ENCODE results near the gene CDKL4.
A peak's percentile ranks its signal among the peaks of the same experiment; 100 is the strongest.

Gene CDKL4

DNA sequence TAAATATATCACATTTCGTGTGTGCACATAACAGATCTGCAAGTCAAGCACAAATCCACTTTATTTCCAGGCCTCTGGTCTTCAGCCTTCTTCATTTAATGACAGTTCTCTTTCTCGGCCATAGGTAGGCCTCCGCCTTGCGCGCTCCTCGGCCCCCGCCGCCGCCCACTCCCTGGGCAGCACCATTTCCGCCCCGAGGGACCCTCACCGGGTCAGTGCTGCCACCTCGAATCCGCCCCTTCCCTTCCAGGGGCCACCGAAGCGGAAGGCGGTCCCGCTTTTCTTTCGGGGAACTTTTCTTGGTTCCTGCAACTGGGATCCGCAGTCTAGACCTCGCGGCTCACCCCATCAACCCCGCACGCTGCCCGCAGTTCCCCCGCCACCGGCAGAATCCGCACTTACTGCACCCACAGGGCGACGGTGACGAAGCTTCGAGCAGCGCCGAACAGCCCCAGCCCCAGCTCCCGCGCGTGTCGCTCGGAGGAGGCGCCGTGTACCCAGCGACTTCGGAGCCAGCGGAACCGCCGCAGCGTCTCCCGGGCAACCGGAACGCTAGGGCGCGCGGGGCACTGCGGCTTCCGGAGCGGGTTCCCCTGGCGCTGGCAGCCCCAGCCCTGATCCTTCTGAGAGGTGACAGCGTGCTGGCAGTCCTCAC is at the start of gene CDKL4:
Gene CDKL4 (minus strand): TSS at position 502 of the 655 bp plus-strand sequence.
- H3K4me3 ChIP-seq (ENCODE audit: low read length) = peak within 1 kb of the TSS; percentile 49; the same call in 1 of the 2 replicates
- no peak for TF ChIP-seq ZNF274 (IDR thresholded peaks at IDR 0.05; ENCODE audit: low read depth, low read length)

DNA sequence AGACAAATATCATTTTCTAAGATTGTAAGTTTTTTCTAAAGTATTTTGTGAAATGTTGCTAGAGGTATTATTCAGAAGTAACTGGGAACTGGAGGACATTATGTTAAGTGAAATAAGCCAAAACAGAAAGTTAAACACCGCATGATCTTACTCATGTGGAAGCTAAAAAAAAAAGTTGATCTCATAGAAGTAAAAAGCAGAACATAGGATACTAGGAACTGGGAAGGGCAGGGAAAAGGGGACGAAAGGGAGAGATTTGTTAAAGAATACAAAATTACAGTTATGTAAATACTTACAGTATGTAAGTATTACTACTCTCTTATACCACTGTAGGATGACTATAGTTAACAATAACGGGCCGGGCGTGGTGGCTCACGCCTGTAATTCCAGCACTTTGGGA is 46.7 kb upstream of the CDKL4 start:
- TF ChIP-seq ZNF274 (IDR thresholded peaks at IDR 0.05; ENCODE audit: low read depth, low read length) = no peak
- H3K4me3 ChIP-seq (ENCODE audit: low read length) = no peak overlapping the region

DNA sequence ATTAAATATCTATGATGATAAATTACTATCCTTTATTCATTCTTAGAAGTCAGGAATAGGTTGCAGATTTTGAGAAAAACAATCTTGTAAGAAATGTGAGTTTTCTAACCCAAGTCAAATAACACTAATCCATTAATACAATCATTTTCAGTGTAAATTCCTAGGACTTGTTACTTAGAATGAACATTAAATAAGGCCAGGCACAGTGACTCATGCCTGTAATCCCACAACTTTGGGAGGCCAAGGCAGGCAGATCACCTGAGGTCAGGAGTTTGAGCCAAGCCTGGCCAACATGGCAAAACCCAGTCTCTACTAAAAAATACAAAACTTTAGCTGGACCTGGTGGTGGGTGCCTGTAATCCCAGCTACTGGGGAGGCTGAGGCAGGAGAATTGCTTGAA is 45.8 kb upstream of the CDKL4 start:
- H3K4me3 ChIP-seq (ENCODE audit: low read length) = no peak overlapping the region
- TF ChIP-seq ZNF274 (IDR thresholded peaks at IDR 0.05; ENCODE audit: low read depth, low read length) = no peak

DNA sequence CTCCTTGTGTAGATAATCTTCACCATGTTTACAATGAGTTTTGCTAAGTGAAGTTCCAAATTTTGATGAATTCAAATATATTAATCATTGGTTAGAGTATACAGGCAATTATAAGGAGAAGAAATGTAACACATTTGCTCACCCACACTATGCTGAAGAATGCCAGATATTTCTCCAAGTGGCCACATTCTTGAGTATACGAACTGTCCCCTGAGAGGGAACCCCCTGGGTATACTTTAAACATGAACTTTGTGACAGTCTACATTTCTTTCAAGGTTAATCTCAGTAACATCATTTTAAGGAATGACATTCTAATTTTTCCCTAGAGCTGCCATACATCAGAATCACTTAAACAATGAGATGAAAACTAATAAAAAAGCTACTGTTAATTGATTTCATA is 39.8 kb upstream of the CDKL4 start:
- no peak overlapping the region for H3K4me3 ChIP-seq (ENCODE audit: low read length)
- no peak for TF ChIP-seq ZNF274 (IDR thresholded peaks at IDR 0.05; ENCODE audit: low read depth, low read length)

DNA sequence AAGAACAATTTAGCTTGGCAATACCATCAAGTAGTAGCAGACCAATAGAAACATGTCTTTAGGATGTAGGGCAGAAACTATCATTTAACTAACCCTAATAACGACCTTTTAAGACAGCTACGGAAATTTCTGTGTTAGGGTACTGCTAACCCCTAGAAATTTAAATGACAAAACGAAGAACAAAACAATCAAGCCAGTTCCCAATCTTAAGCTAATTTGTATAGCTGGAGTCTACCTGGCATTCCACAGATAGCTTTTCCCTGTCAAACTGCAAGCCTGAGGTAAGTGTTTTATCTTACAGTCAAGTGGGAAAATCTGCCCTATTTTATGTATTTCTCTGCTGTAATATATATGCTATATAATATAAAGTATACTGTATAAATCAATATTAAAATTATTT is 37.6 kb upstream of the CDKL4 start:
- TF ChIP-seq ZNF274 (IDR thresholded peaks at IDR 0.05; ENCODE audit: low read depth, low read length) = no peak
- H3K4me3 ChIP-seq (ENCODE audit: low read length) = no peak overlapping the region

DNA sequence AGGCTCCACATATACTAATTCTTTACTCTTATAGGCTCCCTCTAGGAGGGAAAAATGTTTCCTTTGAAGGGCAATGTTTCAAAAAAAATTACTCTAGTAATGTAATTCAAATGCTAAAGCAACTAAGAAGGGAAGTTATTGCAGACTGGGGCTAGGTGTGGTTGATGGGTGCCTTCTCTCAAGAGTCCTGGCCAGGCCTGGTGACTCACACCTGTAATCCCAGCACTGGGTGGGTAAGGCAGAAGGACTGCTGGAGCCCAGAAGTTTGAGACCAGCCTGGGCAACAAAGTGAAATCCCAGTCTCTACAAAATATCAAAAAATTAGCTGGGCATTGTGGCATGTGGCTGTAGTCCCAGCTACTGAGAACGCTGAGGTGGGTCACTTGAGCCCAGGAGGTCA is 31.2 kb upstream of the CDKL4 start:
- no peak overlapping the region for H3K4me3 ChIP-seq (ENCODE audit: low read length)
- TF ChIP-seq ZNF274 (IDR thresholded peaks at IDR 0.05; ENCODE audit: low read depth, low read length) = no peak

DNA sequence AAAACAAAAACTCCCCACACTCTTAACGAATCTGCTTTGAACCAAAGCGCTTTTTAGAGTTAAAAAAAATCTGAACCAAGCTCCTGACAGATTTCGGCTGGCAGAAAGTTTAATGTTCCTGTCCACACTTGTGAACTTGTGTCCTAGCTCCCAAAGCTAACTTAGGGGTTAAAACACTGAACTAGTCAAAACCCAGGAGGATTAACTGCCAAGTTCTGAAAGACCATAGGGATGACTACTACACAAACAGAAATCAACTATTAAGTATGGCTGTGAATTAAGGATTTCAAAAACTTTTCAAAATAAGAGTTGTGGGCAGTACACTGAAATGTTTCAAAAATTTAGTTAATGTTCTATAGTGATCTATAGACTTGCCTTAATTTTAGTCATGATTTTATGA is 26.2 kb upstream of the CDKL4 start:
- H3K4me3 ChIP-seq (ENCODE audit: low read length) = no peak overlapping the region
- no peak for TF ChIP-seq ZNF274 (IDR thresholded peaks at IDR 0.05; ENCODE audit: low read depth, low read length)

DNA sequence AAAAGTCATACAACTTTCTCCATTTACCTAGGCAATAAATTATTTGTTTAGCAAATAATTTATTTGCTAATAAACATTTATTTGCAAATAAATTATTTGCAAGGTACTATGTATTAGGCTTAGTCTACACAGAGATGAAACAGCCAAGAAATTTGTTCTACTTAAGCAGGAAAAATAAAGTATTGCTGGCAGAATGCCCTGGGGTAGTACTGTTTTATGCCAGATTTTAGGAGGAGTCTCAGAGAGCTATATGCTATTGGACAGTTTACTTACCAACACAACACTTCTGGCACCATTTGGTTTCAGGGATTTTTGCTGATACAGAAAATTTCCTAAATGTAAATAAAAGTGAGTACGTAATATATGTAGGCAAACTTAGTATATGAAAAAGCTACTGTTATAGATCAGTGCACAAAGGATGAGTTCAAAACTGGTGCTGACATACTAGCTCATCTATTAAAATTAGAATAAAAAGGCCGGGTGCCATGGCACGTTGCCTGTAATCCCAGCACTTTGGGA is 23.2 kb upstream of the CDKL4 start:
- TF ChIP-seq ZNF274 (IDR thresholded peaks at IDR 0.05; ENCODE audit: low read depth, low read length) = no peak
- H3K4me3 ChIP-seq (ENCODE audit: low read length) = no peak overlapping the region

DNA sequence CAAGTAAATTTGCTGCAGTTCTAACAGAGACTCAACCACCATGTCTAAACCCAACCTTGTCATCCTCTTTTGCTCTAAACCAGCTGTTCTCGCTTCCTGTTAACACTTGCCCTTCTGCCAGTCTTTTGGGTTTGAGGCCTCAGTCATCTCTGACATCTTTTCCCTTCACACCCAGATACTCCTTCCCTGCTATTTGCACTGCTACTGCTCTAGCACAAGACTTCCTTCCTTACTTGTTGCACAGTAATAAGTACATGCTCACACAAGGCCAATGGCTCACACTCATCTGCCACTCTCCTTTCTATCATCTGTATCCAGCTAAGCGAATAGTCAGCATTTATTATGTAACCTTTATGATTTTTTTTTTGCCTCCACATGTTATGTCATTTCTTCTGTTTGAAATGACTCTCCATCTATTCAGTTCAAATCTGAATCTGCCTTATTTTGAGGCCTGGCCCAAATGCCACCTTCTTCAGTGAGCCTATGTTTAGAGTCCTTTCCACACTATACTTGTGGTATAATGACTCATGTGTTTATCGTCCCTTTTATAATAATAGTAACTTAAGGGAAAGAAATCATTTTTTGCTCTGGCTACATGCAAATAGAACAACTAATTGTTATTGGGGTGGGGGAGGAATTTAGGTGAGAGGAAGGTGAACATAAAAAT is 22.5 kb upstream of the CDKL4 start:
- H3K4me3 ChIP-seq (ENCODE audit: low read length) = no peak overlapping the region
- no peak for TF ChIP-seq ZNF274 (IDR thresholded peaks at IDR 0.05; ENCODE audit: low read depth, low read length)

DNA sequence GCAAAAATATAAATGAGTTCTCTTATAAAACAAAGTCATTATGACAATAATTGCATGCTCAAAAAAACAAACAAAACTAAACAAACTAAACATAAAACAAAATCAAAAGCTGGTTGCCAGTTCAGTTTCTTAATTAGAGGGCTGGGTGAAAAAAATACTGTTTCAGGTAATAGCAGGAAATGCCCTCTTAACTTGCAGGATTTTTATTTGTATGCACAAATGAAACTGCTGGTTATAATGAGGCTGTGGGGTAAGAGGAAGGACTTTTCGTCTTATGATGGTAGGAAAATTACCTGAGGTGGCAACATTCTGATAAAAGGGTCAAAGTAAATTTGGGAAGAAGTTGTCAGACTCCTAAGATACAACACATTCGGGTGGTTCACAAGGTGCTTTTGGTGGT is 21.5 kb upstream of the CDKL4 start:
- H3K4me3 ChIP-seq (ENCODE audit: low read length) = no peak overlapping the region
- TF ChIP-seq ZNF274 (IDR thresholded peaks at IDR 0.05; ENCODE audit: low read depth, low read length) = no peak

DNA sequence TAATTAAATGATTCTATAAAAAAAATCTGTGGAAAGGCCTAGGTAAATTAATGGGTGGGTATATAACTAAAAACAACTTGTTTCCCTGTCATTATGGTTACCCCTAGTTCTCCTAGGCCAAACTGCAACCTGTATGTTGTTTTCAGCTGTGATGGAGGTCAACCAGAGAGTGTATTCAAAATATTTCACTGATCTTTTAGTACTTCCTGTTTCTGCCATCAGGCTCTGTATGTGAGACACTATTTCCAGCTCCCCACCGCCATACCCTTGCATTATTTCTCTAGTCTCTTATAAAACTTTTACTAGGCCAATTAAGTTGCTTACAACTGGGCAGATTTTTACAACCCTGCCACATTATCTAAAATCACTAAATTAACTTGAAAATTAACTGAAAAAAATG is 21.0 kb upstream of the CDKL4 start:
- TF ChIP-seq ZNF274 (IDR thresholded peaks at IDR 0.05; ENCODE audit: low read depth, low read length) = no peak
- H3K4me3 ChIP-seq (ENCODE audit: low read length) = no peak overlapping the region

DNA sequence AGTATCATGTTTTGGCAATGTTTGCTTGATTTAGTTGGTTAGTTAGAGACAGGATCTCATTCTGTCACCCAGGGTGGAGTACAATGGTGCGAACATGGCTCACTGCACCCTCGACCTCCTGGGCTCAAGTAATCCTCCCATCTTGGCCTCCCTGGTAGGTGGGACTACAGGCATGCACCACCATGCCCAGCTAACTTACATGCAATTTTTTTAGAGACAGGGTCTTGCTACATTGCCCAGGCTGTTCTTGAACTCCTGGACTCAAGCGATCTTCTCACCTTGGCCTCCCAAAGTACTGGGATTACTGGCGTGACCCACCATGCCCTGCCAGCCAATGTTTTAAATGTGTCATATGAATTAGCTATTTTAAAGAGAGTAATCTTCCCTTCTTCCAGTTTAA is 16.3 kb upstream of the CDKL4 start:
- no peak overlapping the region for H3K4me3 ChIP-seq (ENCODE audit: low read length)
- no peak for TF ChIP-seq ZNF274 (IDR thresholded peaks at IDR 0.05; ENCODE audit: low read depth, low read length)

DNA sequence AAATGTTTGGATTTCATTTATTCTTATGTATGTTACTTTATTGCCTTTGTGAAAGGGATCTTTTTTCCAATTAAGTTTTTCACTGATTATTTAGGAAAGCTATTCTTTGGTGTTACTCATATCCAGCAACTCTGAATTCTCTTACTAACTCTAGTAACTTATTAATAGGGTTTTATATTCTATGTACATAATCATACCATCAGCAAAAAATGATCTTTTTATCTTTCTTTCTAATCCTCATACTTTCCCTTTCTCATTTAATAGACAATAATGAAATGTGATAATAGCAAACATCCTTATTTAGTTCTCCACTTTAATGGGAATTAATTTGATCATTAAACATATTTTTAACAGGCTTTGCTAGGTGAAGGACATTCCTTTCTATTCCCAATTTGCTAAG is 12.3 kb upstream of the CDKL4 start:
- TF ChIP-seq ZNF274 (IDR thresholded peaks at IDR 0.05; ENCODE audit: low read depth, low read length) = no peak

DNA sequence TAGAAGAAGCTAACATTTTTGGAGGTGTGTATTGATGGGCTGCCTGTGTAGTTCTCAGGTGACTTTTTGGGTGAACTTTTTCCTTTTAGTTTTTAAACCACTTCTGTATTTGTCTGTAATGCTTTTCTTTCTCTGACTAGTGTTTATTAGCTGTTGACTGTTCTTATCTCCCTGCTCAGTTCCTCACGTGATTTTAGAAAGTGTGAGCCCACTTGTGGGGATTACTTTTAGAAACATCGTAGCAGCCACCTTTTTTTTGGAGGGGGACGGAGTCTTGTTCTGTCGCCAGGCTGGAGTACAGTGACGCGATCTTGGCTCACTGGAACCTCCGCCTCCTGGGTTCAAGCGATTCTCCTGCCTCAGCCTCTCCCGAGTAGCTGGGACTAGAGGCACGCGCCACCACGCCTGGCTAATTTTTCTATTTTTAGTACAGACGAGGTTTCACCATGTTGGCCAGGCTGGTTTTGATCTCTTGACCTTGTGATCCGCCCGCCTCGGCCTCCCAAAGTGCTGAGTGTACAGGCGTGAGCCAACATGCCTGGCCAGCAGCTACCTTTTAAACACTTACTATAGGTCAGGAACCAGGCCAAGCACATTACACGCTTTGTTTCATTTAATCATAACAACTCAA is 9.2 kb upstream of the CDKL4 start:
- no peak for TF ChIP-seq ZNF274 (IDR thresholded peaks at IDR 0.05; ENCODE audit: low read depth, low read length)
- no peak overlapping the region for H3K4me3 ChIP-seq (ENCODE audit: low read length)

More for the DNA sequence above, 12.3 kb upstream of the CDKL4 start:
- no peak overlapping the region for H3K4me3 ChIP-seq (ENCODE audit: low read length)

DNA sequence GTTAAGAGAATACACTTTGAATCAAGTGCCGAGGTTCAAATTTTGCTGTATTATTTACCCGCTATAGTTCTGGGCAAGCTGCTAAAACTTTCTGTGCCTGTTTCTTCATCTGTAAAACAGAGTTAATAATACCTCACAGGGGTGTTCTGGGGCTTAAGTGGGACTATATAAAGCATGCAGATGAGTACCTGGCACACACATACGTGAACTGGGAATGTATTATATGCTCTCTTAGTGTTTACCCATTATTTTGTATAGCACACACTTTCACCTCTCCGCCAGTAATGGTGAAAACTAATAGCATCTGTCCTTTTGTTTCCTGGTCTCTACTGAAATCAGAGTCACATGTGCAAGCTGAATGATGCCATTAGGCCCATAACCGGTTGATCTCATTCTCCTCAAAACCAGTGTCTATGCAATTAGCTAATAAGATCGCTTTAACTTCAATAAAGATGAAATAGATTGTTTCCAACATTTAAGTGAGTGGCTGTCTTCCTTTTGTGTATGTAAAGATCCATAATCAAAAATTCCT is 3.8 kb upstream of the CDKL4 start:
- no peak overlapping the region for H3K4me3 ChIP-seq (ENCODE audit: low read length)
- no peak for TF ChIP-seq ZNF274 (IDR thresholded peaks at IDR 0.05; ENCODE audit: low read depth, low read length)
